HG02840 (cell line): Measurements from ENCODE around the gene FAM135A.
"Not testable (repeated sequence)": the region's sequence is repeated elsewhere in the genome, so short reads cannot be mapped to it uniquely, and the experiment has no call there.

ENCODE experiments used
- ATAC-seq: cut with Tn5 transposase; IDR thresholded peaks from one replicate; pipeline ENCODE4 v1.9.1; 2021; ENCODE audit warnings: mild to moderate bottlenecking, moderate library complexity, moderate number of reproducible peaks; ENCODE audit not compliant: unreplicated experiment, low FRiP score

The FAM135A gene

DNA sequence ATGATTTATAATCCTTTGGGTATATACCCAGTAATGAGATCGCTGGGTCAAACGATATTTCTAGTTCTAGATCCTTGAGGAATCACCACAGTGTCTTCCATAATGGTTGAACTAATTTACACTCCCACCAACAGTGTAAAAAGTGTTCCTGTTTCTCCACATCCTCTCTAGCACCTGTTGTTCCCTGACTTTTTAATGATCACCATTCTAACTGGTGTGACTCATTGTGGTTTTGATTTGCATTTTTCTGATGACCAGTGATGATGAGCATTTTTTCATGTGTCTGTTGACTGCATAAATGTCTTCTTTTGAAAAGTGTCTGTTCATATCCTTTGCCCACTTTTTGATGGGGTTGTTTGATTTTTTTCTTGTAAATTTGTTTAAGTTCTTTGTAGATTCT is 40.6 kb downstream of the FAM135A start:
- ATAC-seq: not testable (repeated sequence)

DNA sequence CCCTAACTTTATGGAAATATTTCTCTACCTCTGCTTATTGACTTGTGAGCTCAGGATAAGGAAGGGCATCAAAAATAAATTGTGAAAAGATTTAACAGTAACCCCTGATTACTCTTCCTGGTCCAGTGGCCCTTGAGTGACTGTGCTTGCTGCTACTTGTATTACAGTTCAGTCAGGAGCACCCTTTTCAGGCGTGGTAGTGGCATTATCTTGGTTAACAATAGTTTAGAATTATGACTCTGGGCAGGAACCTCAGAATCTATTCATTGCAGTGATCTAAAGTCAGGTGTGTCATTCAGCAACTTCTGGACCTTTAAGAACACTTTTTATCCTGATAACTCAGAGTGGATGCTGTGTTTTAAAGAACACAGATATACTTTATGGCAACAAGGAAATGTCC is 43.4 kb downstream of the FAM135A start:
- no peak for ATAC-seq

DNA sequence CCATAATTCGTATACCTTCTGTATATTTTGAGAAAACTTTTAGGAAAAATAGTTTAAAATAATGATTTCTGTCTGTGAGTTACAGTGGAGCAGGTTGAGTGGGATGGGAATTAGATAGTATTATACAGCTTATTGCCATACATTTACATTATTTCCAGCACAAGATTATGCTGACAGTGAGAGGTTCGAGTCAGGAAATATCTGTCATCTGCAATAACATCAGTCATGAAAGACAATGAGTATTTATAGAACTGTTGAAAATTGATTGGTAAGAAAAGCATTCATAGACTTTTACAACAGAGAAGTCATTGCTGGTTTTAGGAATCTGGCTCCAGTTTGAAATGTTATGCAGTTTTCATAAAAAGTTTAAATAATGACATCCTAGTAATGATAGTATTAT is 45.9 kb downstream of the FAM135A start:
- ATAC-seq: no peak

DNA sequence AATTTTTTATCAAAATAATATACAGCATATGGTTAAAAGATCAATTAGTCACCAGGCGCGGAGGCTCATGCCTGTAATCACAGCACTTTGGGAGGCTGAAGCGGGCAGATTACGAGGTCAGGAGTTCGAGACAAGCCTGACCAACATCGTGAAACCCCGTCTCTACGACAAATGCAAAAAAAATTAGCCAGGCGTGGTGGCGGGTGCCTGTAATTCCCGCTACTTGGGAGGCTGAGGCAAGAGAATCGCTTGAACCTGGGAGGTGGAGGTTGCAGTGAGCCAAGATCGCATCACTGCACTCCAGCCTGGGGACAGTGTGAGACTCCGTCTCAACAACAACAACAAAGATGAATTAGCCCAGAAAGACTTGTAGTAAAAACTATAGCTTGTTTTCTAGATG is 46.4 kb downstream of the FAM135A start:
- not testable (repeated sequence) for ATAC-seq

DNA sequence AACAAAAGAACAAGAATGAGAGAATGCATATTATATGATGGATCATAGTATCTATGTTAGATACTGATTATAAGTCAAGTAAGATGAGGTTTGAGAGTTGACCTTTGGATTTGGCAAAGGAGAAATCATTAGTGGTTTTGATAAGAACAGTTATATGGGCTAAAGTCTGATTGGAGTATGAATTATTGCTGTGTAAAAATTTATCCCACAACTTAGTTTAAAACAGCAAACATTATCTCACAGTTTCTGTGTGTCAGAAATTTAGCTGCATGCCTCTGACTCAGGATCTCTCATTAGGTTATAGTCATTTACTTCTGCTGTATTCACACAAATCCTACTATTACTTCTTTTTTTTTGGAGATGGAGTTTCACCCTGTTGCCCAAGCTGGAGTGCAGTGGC is 56.7 kb downstream of the FAM135A start:
- no peak for ATAC-seq

DNA sequence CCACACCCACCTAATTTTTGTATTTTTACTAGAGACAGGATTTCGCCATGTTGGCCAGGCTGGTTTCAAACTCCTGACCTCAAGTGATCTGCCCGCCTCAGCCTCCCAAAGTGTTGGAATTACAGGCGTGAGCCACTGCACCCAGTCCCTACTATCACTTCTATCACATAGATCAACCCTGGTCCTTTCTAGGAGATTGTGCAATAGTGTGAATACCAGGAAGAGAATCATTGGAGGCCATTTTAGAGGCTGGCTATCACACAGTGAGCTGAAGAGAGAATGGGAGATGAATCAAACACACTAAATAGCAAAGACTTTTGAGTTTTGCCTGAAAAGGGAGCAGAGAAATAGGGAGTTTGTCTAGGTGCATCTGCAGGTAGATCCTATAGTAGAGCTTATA is 57.2 kb downstream of the FAM135A start:
- not testable (repeated sequence) for ATAC-seq

DNA sequence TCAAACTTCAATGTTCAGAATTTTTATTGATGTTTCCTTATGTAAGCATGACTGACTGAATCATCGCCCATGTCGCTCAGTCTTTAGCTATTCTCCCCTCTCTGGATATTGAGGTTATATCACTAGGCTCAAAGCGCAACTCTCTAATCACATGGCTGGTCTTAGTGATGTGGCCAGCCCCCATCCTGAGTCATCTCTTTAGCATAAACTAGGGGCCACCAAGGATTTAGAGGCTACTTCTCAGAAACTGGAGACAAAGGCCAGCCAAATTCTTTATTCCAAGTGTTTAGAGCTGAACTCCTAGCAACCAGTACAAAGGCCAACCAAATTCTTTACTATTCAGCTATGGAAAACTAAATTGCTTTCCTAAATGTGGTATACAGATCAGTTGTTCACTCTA is 61.4 kb downstream of the FAM135A start:
- ATAC-seq: no peak

DNA sequence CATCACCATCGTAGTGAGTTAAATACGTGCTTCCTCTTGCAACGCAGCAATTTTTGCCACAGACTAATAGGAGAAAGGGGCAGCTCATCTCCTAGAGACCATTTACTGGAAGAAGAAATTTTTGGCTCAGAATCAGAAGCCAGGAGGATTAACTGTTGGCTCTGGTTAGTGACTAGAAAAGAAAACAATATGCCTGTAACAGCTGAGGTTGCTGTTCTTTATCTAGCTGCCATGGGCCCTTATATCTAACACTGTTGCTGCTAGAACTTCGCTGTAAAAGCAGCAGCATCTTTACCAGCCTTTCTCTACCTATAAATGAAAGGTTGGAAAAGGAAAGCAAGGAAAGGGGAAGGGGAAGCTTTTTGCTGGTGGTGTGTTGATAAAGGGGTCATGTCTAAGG is 65.9 kb downstream of the FAM135A start:
- no peak for ATAC-seq

DNA sequence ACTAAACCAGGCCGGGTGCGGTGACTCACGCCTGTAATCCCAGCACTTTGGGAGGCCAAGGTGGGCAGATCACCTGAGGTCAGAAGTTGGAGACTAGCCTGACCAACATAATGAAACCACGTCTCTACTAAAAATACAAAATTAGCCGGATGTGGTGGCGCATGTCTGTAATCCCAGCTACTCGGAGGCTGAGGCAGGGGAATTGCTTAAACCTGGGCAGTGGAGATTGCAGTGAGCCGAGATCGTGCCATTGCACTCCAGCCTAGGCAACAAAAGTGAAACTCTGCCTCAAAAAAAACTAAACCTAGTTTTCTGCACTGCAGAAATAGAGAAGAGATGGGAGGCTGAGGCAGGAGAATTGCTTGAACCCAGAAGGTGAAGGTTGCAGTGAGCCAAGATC is 73.3 kb downstream of the FAM135A start:
- not testable (repeated sequence) for ATAC-seq

DNA sequence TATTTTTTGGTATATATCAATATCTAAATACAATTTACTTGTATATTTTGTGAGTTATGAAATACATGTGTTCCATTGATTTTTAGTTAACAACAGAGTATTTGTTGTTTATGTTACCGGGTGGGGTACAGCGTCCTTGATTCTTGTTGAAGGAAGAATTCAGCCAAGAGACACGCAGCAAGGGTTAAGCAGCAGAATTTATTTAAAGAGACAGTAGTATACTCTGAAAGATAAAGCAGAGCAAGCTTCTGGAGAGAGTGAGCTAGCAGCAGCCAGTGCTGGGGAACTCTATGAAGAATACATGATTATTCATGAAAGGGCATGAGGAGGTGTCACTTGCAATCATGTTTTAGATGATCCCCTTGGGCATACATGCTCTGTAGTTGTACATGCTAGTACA is 76.1 kb downstream of the FAM135A start:
- no peak for ATAC-seq

DNA sequence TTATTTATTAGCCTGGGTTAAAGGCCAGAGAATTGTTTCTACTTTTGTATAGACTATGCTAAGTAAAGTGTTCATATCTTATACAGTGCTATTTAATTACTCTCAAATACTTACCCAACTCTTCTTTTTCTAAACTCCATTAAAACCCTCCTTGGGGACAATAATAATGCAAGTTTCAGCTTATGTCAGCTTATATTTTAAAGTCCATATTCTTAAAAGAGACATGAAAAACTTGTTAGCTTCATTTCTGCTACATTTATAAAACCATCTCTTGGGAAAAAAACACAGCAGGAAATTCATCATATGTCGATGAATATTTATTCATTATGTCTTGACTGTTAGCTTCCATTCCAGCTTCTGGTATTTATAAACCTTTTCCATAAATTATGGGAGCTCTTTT is 81.5 kb downstream of the FAM135A start:
- ATAC-seq: no peak

DNA sequence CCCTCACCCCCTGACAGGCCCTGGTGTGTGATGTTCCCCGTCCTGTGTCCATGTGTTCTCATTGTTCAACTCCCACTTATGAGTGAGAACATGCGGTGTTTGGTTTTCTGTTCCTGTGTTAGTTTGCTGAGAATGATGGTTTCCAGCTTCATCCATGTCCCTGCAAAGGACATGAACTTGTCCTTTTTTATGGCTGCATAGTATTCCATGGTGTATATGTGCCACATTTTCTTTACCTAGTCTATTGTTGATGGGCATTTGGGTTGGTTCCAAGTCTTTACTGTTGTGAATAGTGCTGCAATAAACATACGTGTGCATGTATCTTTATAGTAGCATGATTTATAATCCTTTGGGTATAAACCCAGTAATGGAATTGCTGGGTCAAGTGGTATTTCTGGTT is 82.5 kb downstream of the FAM135A start:
- ATAC-seq: not testable (repeated sequence)

DNA sequence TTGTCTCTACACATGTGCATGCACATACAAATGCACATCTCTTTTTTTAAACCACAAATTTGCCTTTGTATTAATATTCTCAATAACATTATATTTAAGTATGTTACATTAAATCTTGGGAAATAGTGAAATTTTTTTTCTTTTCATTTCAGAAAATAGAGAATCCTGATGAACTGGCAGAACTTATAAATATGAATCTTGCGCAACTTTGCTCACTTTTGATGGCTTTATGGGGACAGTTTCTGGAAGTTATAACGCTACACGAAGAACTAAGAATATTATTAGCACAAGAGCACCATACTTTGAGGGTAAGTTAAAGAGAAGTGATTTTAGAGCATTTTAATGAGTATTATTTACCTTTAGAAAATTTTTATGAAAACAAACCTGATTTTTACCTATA is 89.2 kb downstream of the FAM135A start:
- ATAC-seq: no peak

DNA sequence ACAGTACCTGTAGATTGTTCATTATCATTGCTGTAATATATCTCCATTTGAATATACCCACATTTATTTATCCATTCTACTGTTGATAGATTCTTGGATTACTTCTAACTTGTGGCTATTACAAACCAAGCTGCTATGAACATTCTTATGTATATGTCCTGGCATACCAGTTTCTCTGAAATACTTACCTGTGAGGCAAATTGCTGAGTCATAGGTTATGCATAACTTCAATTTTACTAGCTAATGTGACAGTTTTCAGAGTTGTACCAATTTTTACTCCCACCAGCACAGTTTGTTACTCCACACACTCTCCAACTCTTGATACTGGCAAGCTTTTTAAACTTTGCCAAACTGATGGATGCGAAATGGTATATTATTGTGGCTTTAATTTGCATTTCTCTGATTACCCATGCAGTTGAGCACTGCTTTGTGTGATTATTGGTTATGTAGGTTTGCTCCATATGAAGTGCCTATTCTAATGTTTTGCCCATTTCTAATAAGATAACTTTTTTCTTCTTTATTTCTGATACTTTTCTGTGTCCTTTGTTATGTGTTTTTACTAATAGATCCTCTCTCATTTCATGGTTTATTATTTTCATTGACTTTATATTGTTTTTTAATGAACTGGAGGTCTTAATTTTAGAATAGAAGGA is 90.6 kb downstream of the FAM135A start:
- no peak for ATAC-seq

DNA sequence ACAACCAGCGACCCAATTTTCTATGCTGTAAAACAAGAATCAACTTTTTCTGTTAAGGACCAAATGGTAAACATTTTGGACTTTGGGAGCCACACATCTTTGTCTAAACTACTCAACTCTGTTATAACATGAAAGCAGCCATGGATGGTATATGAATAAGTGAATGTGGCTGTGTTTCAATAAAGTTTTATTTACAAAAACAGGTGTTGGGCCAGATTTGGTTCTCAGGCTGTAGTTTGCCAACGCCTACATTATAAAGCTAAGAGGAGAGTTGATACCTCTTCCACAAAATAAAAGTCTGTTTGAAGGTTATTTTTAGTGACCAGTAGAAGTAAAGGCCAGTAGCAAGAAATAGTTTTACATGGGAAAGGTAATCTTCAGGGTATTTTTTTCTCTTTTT is 93.0 kb downstream of the FAM135A start:
- ATAC-seq: no peak

DNA sequence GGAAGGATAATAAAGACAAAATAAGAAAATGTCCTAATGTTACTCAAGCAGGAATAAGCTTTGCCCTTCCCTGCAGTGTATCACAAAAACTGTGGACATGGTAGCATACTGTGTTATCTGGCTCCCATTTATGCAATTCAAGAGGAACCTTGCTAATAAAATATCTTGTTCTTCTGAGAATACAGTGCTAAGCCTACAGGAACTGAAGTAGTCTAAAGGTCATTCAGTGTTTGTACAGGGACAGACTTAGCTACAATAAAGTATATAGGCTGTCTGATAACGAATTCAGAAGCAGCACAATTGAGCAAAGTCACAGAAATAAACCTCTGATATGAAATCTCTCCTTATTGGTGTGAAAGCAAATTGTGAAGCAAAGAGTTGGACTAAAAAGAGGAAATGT is 93.9 kb downstream of the FAM135A start:
- no peak for ATAC-seq

DNA sequence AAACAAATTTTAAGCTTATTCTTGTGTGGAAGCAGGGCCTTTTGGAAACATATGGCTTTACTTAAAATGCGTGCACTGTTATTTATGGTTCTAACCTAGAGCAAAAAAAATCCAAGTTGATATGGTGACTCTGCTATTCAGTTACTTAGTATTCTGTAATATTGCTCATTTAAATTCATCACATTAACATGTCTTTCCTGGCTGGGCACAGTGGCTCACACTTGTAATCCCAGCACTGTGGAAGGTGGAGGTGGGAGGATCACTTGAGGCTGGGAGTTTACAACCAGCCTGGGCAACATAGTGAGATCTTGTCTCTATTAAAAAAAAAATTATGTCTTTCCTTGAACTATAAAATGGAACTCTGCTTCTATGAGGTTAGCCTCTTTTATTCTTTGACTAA is 95.6 kb downstream of the FAM135A start:
- ATAC-seq: no peak

DNA sequence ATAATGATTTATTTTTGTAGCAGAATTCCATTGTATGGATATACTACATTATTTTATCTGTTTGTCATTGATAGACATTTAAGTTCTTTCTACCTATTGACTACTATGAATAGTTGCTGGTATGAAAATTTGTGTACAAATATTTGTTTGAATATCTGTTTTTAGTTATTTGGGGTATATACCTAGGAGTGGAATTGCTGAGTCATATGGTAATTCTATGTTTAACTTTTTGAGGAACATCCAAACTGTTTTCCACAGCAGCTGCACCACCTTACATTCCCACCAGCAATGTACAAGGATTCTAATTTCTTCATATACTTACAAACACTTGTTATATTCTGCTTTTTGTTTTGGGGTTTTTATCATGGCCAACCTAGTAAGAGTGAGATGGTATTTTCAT is 97.3 kb downstream of the FAM135A start:
- ATAC-seq: no peak

DNA sequence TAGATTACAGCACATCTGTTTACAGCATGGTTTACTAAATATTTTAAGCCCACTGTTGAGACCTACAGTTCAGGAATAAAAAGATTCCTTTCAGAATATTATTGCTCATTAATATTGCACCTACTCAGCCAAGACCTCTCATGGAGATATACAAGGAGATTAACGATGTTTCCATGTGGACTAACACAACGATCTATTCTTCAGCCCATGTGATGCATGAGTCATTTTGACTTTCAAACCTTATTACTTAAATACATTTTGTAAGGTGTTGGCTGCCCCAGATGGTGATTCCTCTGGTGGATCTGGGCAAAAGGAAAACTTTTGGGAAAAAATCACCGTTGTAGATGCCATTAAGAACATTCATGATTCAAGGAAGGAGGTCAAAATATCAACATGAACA is 105.4 kb downstream of the FAM135A start:
- no peak for ATAC-seq

DNA sequence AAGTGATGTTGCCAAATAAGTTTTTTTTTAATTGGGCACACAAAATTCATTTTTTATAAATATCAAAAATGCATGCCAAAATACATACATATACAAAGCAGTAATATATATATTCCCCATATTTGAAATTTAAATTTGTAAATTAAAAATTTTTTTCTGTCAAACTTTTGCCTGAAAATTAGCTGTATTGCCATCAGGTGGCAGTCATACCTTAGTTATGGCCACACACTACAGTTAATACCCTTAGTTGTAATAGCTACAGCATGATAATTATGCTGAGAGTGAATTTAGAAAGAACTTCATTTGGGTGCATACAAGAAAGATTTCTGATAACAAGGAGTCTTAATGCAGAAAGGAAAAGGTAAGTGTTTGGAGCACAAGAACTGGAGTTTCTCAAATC is 107.3 kb downstream of the FAM135A start:
- no peak for ATAC-seq

DNA sequence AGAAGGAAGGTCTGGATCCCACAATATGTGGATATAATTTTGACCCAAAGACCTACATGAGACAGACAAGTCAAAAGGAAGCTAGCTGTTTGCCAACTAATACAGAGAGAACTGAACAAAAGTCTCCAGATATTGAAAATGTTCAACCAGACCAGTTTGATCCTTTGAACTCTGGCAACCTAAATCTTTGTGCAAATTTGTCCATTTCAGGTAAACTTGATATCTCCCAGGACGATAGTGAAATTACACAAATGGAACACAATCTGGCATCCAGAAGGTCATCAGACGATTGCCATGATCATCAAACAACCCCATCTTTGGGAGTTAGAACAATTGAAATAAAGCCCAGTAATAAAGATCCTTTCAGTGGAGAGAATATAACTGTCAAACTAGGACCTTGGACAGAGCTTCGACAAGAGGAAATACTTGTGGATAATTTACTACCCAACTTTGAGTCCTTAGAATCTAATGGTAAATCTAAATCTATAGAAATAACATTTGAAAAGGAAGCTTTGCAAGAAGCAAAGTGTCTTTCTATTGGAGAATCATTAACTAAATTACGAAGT is 111.5 kb downstream of the FAM135A start:
- no peak for ATAC-seq

DNA sequence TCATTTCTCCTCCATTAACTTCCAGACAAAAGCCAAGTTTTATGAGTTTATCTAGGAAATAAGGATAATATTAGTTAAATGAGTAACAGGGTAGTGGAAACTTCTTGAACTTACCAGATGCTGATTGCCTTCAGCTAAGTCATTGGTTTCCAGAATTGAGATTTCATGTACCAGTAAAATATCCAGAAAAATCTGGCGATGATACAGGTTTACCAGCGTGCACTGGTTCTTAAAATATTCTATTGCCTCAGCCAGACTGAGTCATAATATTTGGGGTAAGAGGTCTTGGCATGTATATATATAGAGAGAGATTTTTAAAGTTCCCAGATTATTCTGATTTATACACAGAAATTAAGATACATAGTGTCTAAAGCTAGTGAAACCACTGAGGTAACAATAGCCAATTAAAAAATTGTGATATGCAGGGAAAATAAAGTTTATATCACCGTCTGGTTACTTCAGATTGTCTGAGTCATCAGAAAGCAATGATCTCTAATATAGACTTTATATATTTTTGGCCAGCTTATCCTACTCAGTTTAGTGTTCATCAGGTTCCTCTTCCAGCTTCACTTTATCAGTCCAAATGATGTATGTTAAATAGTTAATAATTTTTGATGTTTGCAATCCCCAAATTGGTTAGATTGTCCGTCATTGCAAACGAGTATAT is 113.9 kb downstream of the FAM135A start:
- no peak for ATAC-seq
